H1 (cell line): ENCODE results near the gene ATP1A1. TPM values are rescaled to one million over a fixed set of nuclear protein-coding genes. Genes with fewer than 3 reads are reported as not detected.

Experiments
- CTCF ChIA-PET: fragments of 300-600 bp; sonication (Branson Sonifier 250); formaldehyde crosslinking; loops from one replicate; lab custom pipeline; 2021; ENCODE audit not compliant: partially characterized antibody; lab: Charles Lee
- POLR2A ChIA-PET: fragments of 300-600 bp; sonication (Branson Sonifier 250); formaldehyde crosslinking; loops from one replicate; lab custom pipeline; 2021; ENCODE audit warnings: inconsistent platforms; ENCODE audit not compliant: partially characterized antibody; lab: Charles Lee
- DNase-seq, 2 experiments: peaks; one replicate each; pipeline versions ENCODE4 v3.0.0 to v3.0.0-alpha.2; 2010 to 2022; ENCODE audit warnings: low spot score in 2 of 2, low read depth in 1 of 2, mixed read lengths in 1 of 2
- FAIRE-seq: peaks from 2 replicates; lab custom pipeline; 2011; peaks lifted over from hg19 to GRCh38; lab: Jason Lieb, UNC
- H2AFZ ChIP-seq: 2 replicates; pipeline ENCODE4 v1.8.1; 2012; ENCODE audit warnings: low read length, inconsistent platforms
- H2AK5ac ChIP-seq: 2 replicates; pipeline ENCODE4 v1.6.1; 2013; ENCODE audit warnings: low read depth, low read length
- H2BK120ac ChIP-seq: replicated peaks from 2 replicates; pipeline ENCODE3; 2013; ENCODE audit warnings: low read depth, low read length, inconsistent platforms
- H2BK12ac ChIP-seq: 2 replicates; pipeline ENCODE4 v1.6.1; 2013; ENCODE audit warnings: low read depth, low read length
- H2BK15ac ChIP-seq: 2 replicates; pipeline ENCODE4 v1.6.1; 2013; ENCODE audit warnings: low read length
- H2BK20ac ChIP-seq: 2 replicates; pipeline ENCODE4 v1.6.1; 2013; ENCODE audit warnings: low read length
- H2BK5ac ChIP-seq: 2 replicates; pipeline ENCODE4 v1.6.1; 2013; ENCODE audit warnings: low read depth, low read length
- H3K14ac ChIP-seq: 2 replicates; pipeline ENCODE4 v1.6.1; 2013; ENCODE audit warnings: inconsistent platforms; ENCODE audit not compliant: insufficient read length
- H3K18ac ChIP-seq: 2 replicates; pipeline ENCODE4 v1.6.1; 2013; ENCODE audit warnings: low read length; ENCODE audit errors: extremely low read depth
- H3K23ac ChIP-seq: 2 replicates; pipeline ENCODE4 v1.6.1; 2013; ENCODE audit warnings: inconsistent platforms; ENCODE audit not compliant: insufficient read length
- H3K23me2 ChIP-seq: 2 replicates; pipeline ENCODE4 v1.6.1; 2013; ENCODE audit warnings: low read depth, low read length
- H3K27ac ChIP-seq: 2 replicates; pipeline ENCODE4 v1.6.1; 2011; ENCODE audit warnings: low read depth, low read length, inconsistent platforms
- H3K27me3 ChIP-seq, 4 experiments: replicated peaks in 1 of 4; 1 replicate in 1 of 4; 2 replicates in 3 of 4; pipeline versions ENCODE4 v1.6.1 to v1.8.1; 2011 to 2013; ENCODE audit warnings: low read length in 3 of 4, mild to moderate bottlenecking in 3 of 4, inconsistent platforms in 2 of 4, mixed read lengths in 2 of 4, moderate library complexity in 1 of 4; ENCODE audit not compliant: control insufficient read depth in 3 of 4, insufficient read depth in 3 of 4; ENCODE audit errors: extremely low read depth in 1 of 4
- H3K36me3 ChIP-seq, 4 experiments: 2 replicates each; pipeline versions ENCODE4 v1.6.1 to v1.8.1; 2011 to 2013; ENCODE audit warnings: mild to moderate bottlenecking in 4 of 4, low read length in 3 of 4, moderate library complexity in 2 of 4, control low read depth in 1 of 4, inconsistent platforms in 1 of 4; ENCODE audit not compliant: insufficient read depth in 4 of 4, control insufficient read depth in 2 of 4
- H3K4ac ChIP-seq: replicated peaks from 2 replicates; pipeline ENCODE3; 2013; ENCODE audit warnings: low read length, low read depth, mixed read lengths, inconsistent platforms; ENCODE audit not compliant: insufficient read length
- H3K4me1 ChIP-seq, 4 experiments: replicated peaks in 1 of 4; 1 replicate in 1 of 4; 2 replicates in 3 of 4; pipeline versions ENCODE4 v1.6.1 to v1.8.1; 2011 to 2013; ENCODE audit warnings: low read length in 3 of 4, inconsistent platforms in 2 of 4, mixed read lengths in 1 of 4; ENCODE audit not compliant: insufficient read depth in 4 of 4, control insufficient read depth in 3 of 4
- H3K4me2 ChIP-seq, 2 experiments: 2 replicates each; pipeline versions ENCODE4 v1.6.1 to v1.8.1; 2011 to 2013; ENCODE audit warnings: low read depth in 2 of 2, low read length in 2 of 2, control low read depth in 1 of 2, inconsistent platforms in 1 of 2, mild to moderate bottlenecking in 1 of 2; ENCODE audit not compliant: insufficient read depth in 1 of 2
- H3K4me3 ChIP-seq, 4 experiments: fragments of 200-600, 300-600 bp in 1 of 4; sonication (generic), shearing (Covaris generic), sonication (Bioruptor Twin) in 1 of 4; 2 replicates each; pipeline versions ENCODE4 v1.5.1 to v1.8.1; 2011 to 2016; ENCODE audit warnings: low read length in 4 of 4, low read depth in 3 of 4, control low read depth in 2 of 4, inconsistent platforms in 2 of 4, mild to moderate bottlenecking in 2 of 4, mixed read lengths in 1 of 4, moderate library complexity in 1 of 4; ENCODE audit not compliant: insufficient read depth in 2 of 4; ENCODE audit errors: extremely low read depth in 1 of 4
- H3K56ac ChIP-seq: replicated peaks from 2 replicates; pipeline ENCODE3; 2013; ENCODE audit warnings: low read depth, mild to moderate bottlenecking, mixed read lengths, low read length, inconsistent platforms; ENCODE audit not compliant: insufficient read length
- H3K79me1 ChIP-seq: 2 replicates; pipeline ENCODE4 v1.6.1; 2013; ENCODE audit warnings: low read depth, low read length, control low read depth
- H3K79me2 ChIP-seq, 2 experiments: 2 replicates each; pipeline versions ENCODE4 v1.6.1 to v1.8.1; 2012 to 2013; ENCODE audit warnings: low read length in 2 of 2, mild to moderate bottlenecking in 2 of 2, inconsistent platforms in 1 of 2; ENCODE audit not compliant: insufficient read depth in 2 of 2, control insufficient read depth in 1 of 2
- H3K9ac ChIP-seq, 4 experiments: replicated peaks in 1 of 4; 1 replicate in 1 of 4; 2 replicates in 3 of 4; pipeline versions ENCODE4 v1.6.1 to v1.8.1; 2011 to 2013; ENCODE audit warnings: low read depth in 3 of 4, low read length in 3 of 4, control low read depth in 2 of 4, mild to moderate bottlenecking in 2 of 4, moderate library complexity in 2 of 4, inconsistent platforms in 1 of 4; ENCODE audit errors: extremely low read depth in 1 of 4
- H3K9me3 ChIP-seq, 2 experiments: 2 replicates each; pipeline versions ENCODE4 v1.6.1 to v1.8.1; 2012 to 2013; ENCODE audit warnings: mild to moderate bottlenecking in 2 of 2, moderate library complexity in 2 of 2, control low read depth in 1 of 2, inconsistent platforms in 1 of 2, low read depth in 1 of 2, low read length in 1 of 2, mixed read lengths in 1 of 2; ENCODE audit not compliant: insufficient read depth in 2 of 2
- H4K20me1 ChIP-seq, 2 experiments: replicated peaks in 1 of 2; 2 replicates each; pipeline versions ENCODE3 to v1.8.1; 2011 to 2013; ENCODE audit warnings: inconsistent platforms in 2 of 2, low read length in 2 of 2, mild to moderate bottlenecking in 1 of 2; ENCODE audit not compliant: insufficient read depth in 2 of 2, control insufficient read depth in 1 of 2
- H4K5ac ChIP-seq: 2 replicates; pipeline ENCODE4 v1.6.1; 2013; ENCODE audit warnings: low read length, low read depth, mixed read lengths, inconsistent platforms; ENCODE audit not compliant: insufficient read length
- H4K8ac ChIP-seq: 2 replicates; pipeline ENCODE4 v1.8.0; 2013; ENCODE audit warnings: mild to moderate bottlenecking, moderate library complexity, low read length, inconsistent platforms; ENCODE audit not compliant: insufficient read depth; ENCODE audit errors: extremely low read depth
- H4K91ac ChIP-seq: replicated peaks from 2 replicates; pipeline ENCODE3; 2013; ENCODE audit warnings: low read length, mixed read lengths, inconsistent platforms; ENCODE audit not compliant: insufficient read length
- BACH1 ChIP-seq: IDR thresholded peaks from 2 replicates; pipeline ENCODE4 v1.6.1; 2012; ENCODE audit warnings: low read length, improper control_type of control experiment
- BCL11A ChIP-seq, 2 experiments: IDR thresholded peaks; one replicate each; pipeline ENCODE4 v1.6.1; 2011; ENCODE audit warnings: low read depth in 2 of 2, low read length in 2 of 2, mild to moderate bottlenecking in 2 of 2
- EP300 ChIP-seq, 2 experiments: IDR thresholded peaks; 1 replicate in 1 of 2; 2 replicates in 1 of 2; pipeline ENCODE4 v1.6.1; 2011 to 2012; ENCODE audit warnings: low read depth in 2 of 2, low read length in 2 of 2, mild to moderate bottlenecking in 2 of 2, borderline replicate concordance in 1 of 2, inconsistent platforms in 1 of 2, moderate library complexity in 1 of 2
- FOSL1 ChIP-seq: IDR thresholded peaks from 2 replicates; pipeline ENCODE4 v1.6.1; 2011; ENCODE audit warnings: mild to moderate bottlenecking, low read depth, low read length, moderate library complexity; ENCODE audit not compliant: insufficient read depth
- HDAC6 ChIP-seq: IDR thresholded peaks from one replicate; pipeline ENCODE4 v1.7.1; 2012; ENCODE audit warnings: low read depth, mild to moderate bottlenecking, inconsistent platforms, low read length, moderate library complexity
- JUN ChIP-seq: IDR thresholded peaks from 2 replicates; pipeline ENCODE4 v1.6.1; 2011; ENCODE audit warnings: low read depth, mild to moderate bottlenecking, improper control_type of control experiment, low read length
- RBBP5 ChIP-seq: IDR thresholded peaks from 2 replicates; pipeline ENCODE4 v1.7.1; 2012; ENCODE audit warnings: low read depth, mild to moderate bottlenecking, inconsistent platforms, low read length, moderate library complexity, borderline replicate concordance
- RFX5 ChIP-seq: IDR thresholded peaks from 2 replicates; pipeline ENCODE4 v1.6.1; 2011; ENCODE audit warnings: low read depth, low read length, improper control_type of control experiment, borderline replicate concordance
- SAP30 ChIP-seq: fragments of 300-600 bp; sonication (generic); IDR thresholded peaks from 2 replicates; pipeline ENCODE4 v1.7.1; 2012; ENCODE audit warnings: low read length, moderate library complexity, mild to moderate bottlenecking, inconsistent platforms; ENCODE audit not compliant: insufficient read depth, insufficient replicate concordance
- SIX5 ChIP-seq: IDR thresholded peaks from 2 replicates; pipeline ENCODE4 v1.6.1; 2011; ENCODE audit warnings: mild to moderate bottlenecking, low read depth, low read length
- SP2 ChIP-seq: IDR thresholded peaks from 2 replicates; pipeline ENCODE4 v1.6.1; 2012; ENCODE audit warnings: mild to moderate bottlenecking, low read length, inconsistent platforms
- SUZ12 ChIP-seq: fragments of 200-600 bp; sonication (generic); IDR thresholded peaks from 2 replicates; pipeline ENCODE4 v1.6.1; 2012; ENCODE audit warnings: mild to moderate bottlenecking, inconsistent platforms, low read length, moderate library complexity, mixed read lengths
- TAF7 ChIP-seq: optimal IDR thresholded peaks from 2 replicates; pipeline ENCODE3; 2011; ENCODE audit warnings: low read depth, mild to moderate bottlenecking, inconsistent platforms, low read length, moderate library complexity, borderline replicate concordance
- YY1 ChIP-seq: IDR thresholded peaks from 2 replicates; pipeline ENCODE4 v1.6.1; 2011; ENCODE audit warnings: low read depth, mild to moderate bottlenecking, low read length
- WGBS, 2 experiments: shearing (Covaris generic) in 1 of 2; methylation state at CpG; one replicate each; pipeline versions ENCODE4 v1.1.6 to v1.1.7; 2013 to 2015; ENCODE audit warnings: low lambda C conversion rate in 2 of 2, mixed read lengths in 2 of 2, inconsistent platforms in 1 of 2, low coverage in 1 of 2, missing lambda C conversion rate in 1 of 2; ENCODE audit not compliant: insufficient replicate concordance in 2 of 2, insufficient coverage in 1 of 2, insufficient read length in 1 of 2; ENCODE audit errors: extremely low coverage in 1 of 2, missing lambda C conversion rate in 1 of 2; 5-methylcytosine and 5-hydroxymethylcytosine counted together
- polyA plus RNA-seq, 7 experiments: library from polyadenylated mRNA; depleted of rRNA in 3 of 7; stranded (reverse) in 5 of 7; unstranded in 2 of 7; fragments of >200 nt in 5 of 7; fragments of 200-250 nt in 2 of 7; gene quantifications; 1 replicate in 5 of 7; 2 replicates in 1 of 7; 4 replicates in 1 of 7; pipeline versions ENCODE4 v1.2.1 to v1.2.3, GENCODE V29; 2011 to 2013; ENCODE audit warnings: missing spikeins in 2 of 7, mixed read lengths in 2 of 7
- total RNA-seq: library from RNA; stranded (reverse); fragmentation: NEBNext Ultra II Directional; extraction: Animal tissue kit (Norgen Biotek cat#: 25700); gene quantifications from 2 replicates; pipeline ENCODE4 v1.2.1, GENCODE V29; 2021

ATP1A1 gene
- total and polyA plus RNA-seq, 2 of the 8 experiments (the other 6 are each of a cell fraction or from before 2014, with no cell fraction given): 222 to 325 TPM

GRCh38 chr1:116415200-116415698 is 42.2 kb downstream of the ATP1A1 start:
- no peak overlapping the region for H3K27ac ChIP-seq
- H3K4me1 ChIP-seq: peaks cover 0 to 11% (median 6%) of the 10 kb centered on the region in 4 experiments; a peak in 6 of 7 replicates
- no peak overlapping the region for H2AFZ ChIP-seq
- no peaks in the 10 kb centered on the region for H3K79me1 ChIP-seq
- H2BK5ac ChIP-seq: no peak overlapping the region
- H2BK20ac ChIP-seq: no peak overlapping the region
- H3K4ac ChIP-seq: no peak overlapping the region
- WGBS, 2 experiments: 87% methylated on average over 3 of the region's 3 CpGs; no CpG with 5 or more reads in 1 of the 2 experiments
- no peak overlapping the region for H2AK5ac ChIP-seq
- no peaks in the 10 kb centered on the region for H3K9me3 ChIP-seq
- no peaks in the 10 kb centered on the region for H3K36me3 ChIP-seq
- H3K9ac ChIP-seq: no peak overlapping the region
- H3K4me3 ChIP-seq: no peak overlapping the region
- H4K5ac ChIP-seq: no peak overlapping the region
- no peak overlapping the region for H2BK12ac ChIP-seq
- no peak overlapping the region for H3K18ac ChIP-seq
- H3K14ac ChIP-seq: no peak overlapping the region
- H3K27me3 ChIP-seq: no peaks in the 10 kb centered on the region
- H4K91ac ChIP-seq: no peak overlapping the region
- H3K4me2 ChIP-seq: no peak overlapping the region
- H3K56ac ChIP-seq: no peak overlapping the region
- no peaks in the 10 kb centered on the region for H3K79me2 ChIP-seq
- H4K8ac ChIP-seq: no peak overlapping the region
- FAIRE-seq (no peak), DNase-seq (no peak)
- no peak overlapping the region for H2BK15ac ChIP-seq
- no peaks in the 10 kb centered on the region for H4K20me1 ChIP-seq
- no peak overlapping the region for H2BK120ac ChIP-seq
- H3K23me2 ChIP-seq: peaks cover 7% of the 10 kb centered on the region
- ChIA-PET CTCF (interaction anchor here (0.6 to 7.1 kb wide), 13 partner anchors 13 to 393 kb away, joined by 3 to 85 read pairs (median 4); no protein-coding TSS in a partner anchor), POLR2A (interaction anchor here (2.3 to 4.6 kb wide), 2 partner anchors 9 to 18 kb away, joined by 6 to 23 read pairs; no protein-coding TSS in a partner anchor)
- H3K23ac ChIP-seq: no peak overlapping the region
- TF ChIP-seq TAF7 (no peak), SIX5 (no peak), YY1 (no peak), BACH1 (no peak), JUN (no peak), EP300 (IDR thresholded peaks at IDR 0.05; ENCODE audit: borderline replicate concordance in 1 of 2, low read depth in 2 of 2, low read length in 2 of 2) (no peak), SAP30 (no peak), HDAC6 (no peak), SUZ12 (no peak), SP2 (no peak), FOSL1 (no peak), RFX5 (no peak), RBBP5 (no peak), BCL11A (IDR thresholded peaks at IDR 0.05; ENCODE audit: low read depth in 2 of 2, low read length in 2 of 2) (no peak)
